ENCODE data around the gene CCNK.

The CCNK gene

GRCh38 chr14:99506276-99506675 lies 25.1 kb downstream of the CCNK start:
- no peak for DNase-seq

- no peak for DNase-seq
Measured at GRCh38 chr14:99507860-99508640, 26.8 kb downstream of the CCNK start.

DNA sequence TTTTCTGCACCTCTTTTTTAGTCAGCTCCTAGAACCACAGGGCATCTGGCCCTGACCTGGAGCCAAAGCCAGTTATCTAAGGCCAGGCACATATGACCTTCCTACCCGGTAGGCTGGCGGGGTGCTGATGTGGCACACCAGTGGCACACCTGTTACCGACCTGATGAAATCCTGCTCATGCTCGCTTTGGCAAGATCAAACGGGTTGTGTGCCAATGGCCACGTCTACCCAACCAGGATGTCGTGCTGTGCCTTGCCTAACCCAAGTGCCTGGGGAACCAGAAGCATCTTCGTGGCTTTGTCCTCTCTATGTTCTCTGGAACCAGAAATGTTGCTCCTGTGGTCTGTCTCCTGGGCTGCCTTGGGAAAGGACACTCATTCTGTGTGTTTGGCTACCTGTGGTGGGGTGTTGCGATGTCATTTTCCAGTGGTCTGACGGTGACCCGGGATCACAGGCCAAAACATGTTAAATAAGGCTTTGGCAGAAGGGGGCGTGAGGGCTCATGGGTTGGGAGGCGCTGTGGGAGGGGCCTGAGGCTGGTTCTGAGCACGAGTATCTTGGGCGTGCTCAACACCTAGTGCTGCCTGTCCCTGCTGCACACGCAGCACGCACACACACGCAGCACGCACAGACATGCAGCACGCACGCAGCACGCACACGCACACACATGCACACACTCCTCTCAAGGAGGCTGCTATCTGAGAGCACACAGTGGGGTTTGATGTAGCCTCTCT lies 27.9 kb downstream of the CCNK start:
- DNase-seq: no peak

DNA sequence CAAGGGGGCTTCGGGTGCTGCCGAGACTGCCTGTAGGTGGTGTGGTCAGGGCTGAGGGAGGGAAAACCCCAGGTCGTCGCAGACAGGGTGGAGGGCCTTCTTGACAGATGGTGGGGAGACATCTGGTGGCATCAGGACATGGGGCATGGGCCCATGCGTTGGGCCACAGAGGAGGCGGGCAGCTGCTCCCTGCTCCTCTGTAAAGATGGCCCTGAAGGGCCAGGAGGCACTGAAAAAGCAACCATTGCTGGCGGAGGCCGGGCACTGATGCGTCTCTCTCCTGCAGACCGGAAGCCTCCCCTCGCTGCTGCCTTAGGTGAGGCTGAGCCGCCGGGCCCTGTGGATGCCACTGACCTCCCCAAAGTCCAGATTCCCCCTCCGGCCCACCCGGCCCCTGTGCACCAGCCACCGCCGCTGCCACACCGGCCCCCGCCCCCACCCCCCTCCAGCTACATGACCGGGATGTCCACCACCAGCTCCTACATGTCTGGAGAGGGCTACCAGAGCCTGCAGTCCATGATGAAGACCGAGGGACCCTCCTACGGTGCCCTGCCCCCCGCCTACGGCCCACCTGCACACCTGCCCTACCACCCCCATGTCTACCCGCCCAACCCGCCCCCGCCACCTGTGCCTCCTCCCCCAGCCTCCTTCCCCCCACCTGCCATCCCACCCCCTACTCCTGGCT lies 28.8 kb downstream of the CCNK start:
- DNase-seq: no peak

DNA sequence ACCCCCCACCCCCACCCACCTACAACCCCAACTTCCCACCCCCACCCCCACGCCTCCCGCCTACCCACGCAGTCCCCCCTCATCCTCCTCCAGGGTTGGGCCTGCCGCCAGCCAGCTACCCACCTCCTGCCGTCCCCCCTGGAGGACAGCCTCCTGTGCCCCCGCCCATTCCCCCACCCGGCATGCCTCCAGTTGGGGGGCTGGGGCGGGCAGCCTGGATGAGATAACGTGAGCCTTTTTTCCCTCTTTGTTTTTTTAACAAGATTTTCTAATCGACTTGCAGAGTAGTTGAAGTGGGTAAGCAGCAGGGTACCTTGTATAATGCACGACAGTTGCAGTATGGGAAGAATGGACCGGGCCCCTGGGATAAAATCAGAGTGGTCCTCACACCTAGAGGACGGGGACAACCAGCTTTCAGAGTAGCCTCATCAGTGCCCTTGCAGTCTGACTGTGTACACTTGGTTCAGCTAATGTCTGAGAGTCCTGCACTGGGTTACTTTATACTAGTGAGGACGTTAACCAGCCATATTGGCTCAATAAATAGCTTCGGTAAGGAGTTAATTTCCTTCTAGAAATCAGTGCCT lies 29.4 kb downstream of the CCNK start:
- DNase-seq: no peak

GRCh38 chr14:99511421-99512109 lies 30.4 kb downstream of the CCNK start:
- DNase-seq: peak in 31 of 58 donors; percentile 20 to 66 (median 42)

DNA sequence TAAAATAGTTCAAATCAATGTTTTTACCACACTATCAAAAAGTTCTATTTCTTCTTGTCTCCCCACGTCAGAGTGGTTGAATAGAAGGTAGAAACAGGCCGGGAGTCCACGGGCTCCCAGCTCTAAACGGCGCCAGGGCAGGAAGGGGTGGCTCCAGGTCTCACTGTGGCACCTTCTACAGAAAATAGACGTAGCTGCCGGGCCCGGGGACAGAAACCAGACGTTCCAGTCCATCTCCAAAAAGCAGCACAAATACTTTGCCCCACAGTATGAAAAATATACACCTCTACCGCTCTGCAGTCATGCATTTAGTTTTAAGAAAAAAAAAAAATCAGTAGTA lies 30.9 kb downstream of the CCNK start:
- no peak for DNase-seq

- no peak for DNase-seq
Measured at GRCh38 chr14:99512571-99513182, 31.5 kb downstream of the CCNK start.

GRCh38 chr14:99513183-99513694 lies 32.0 kb downstream of the CCNK start:
- DNase-seq: no peak

DNA sequence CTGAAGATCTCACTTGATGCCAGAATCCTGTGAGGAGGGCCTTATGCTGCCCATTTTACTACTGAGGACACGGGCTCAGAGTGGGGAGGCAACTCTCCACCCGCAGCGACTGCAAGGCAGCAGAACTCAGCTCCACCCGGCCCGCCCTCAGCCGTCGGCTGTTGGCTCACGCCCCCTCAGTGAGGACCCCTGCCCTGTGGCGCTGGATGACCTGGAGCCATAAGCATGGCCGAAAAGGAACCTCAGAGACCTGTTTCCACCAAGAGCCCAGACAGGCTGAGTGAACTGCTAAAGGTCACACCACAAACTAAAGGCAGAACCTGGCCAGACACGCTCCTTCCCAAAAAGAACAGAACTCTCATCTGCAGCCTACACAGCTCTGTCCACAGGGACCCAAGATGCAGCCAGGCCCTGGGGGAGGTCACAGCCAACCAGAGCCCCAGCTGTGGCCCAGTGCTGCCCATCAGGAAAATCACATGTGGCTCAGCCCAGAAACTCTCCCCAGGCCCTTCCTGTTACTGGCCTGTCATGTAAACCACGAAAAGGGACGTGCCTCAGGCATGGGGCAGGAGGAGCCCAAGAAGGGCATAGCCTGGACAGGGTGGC lies 32.8 kb downstream of the CCNK start:
- no peak for DNase-seq

DNA sequence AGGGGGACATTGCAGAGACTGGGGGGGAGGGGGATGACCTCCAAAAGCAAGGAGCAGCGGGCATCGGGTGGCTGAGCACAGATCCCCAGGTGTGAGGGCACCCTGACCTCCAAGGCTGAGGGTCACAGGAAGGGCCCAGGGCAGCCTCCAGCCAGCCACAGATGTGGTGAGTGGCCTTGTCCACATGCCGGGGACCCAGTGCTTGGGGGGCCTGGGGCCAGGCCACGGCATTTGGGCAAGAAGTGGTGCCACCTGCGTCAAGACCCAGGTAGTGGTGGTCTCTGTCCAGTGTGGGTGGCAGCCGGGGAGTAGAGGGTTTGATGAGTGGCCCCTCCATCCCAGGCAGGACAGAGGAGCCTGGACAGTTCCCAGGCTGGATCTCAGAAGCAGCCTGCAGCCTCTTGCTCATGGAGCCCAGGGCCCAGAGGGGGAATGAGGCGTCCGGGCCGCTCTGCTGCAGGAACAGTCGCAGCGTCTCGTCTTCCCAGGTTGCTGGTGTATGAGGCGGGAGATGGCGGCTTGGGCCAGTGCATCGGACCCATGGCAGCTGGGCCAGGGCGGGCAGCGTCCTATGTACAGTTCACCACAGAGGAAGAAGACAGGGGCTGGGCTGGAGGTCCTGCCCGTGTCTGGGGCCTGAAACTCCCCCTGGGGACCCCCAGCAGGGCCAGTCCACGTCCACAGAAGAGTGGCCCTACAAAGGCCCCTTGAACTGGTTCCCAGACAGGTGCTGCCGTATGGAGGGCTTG lies 33.5 kb downstream of the CCNK start:
- DNase-seq: no peak

DNA sequence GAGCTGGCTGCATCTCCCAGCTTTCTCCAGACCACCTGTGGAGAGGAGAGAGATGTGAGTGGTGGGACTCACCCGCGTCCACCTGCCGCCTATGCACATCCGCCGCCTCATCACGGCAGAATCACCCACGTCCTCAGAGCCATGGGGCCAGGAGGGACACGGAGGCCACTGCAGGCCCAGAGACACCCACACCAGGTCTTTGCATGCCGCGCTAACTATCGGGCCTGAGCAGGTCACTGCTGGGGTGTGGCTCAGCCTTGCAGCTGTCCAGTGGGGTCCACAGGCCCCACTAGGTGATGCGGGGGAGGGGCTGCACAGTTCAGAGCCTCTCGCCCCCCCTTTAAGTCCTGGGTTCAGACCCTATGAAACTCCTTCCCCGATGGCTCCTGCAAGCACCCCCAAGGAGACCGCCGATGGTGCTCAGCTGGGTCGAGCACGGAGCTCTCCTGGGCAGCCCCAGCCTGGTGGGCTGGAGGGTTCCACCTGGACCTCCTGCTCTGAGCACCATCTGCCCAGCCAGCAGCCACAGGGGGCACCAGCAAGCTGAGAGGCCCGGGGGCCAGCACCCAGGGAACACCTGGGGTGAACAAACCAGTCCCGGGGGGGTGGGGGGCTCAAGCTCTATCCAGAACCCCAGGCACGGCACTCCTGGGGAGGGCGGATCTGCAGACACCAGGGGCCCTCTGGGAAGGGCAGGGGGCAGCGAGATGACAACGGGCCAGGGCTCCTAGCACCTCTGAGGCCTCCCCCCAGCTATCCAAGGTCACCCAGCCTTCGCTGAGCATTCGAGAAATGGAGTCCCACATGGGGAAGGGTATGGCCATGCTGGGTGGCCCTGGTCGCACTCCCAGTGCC lies 34.3 kb downstream of the CCNK start:
- no peak for DNase-seq

GRCh38 chr14:99516156-99516870 lies 35.1 kb downstream of the CCNK start:
- no peak for DNase-seq

GRCh38 chr14:99516871-99517642 lies 35.8 kb downstream of the CCNK start:
- DNase-seq: no peak

DNA sequence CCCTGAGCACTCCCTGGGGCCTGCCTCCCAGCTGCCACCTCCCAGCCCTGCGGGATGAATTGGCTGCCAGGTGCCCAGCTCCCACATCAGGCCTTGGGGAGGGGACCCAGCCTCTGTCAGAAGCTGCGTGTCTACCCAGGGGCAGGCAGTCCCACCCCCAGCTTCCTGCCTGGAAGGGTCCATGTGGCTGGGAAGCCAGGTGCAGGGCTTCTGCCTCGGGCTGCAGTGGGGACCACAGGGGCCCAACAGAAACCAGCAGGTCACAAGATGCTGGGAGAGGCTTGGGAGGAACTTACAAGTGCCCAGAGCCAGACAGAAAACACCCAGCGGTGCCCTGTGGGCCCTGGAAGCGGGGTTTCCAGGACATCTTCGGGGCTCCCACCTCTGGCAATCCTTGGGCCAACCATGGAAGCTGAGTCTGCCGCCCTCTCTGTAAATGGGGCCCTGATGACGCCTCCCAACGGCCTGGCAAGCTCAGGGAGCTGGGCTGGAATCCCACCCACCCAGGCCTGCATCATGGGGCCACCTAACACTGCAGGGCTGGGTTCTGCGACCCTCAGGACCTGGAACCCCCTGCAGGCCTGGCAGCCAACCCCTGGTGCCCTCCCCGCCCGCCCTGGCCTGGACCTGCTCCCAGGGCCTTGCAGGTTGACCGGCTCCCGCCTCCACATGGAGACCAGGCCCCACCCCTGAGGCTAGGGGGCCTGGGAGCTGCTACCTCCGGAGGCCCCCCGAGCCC lies 36.6 kb downstream of the CCNK start:
- DNase-seq: no peak
